ENCODE results near the gene DYRK4.

GRCh38 chr12:4567073-4567881, 5.3 kb downstream of the DYRK4 start:
- TF ChIP-seq CTCF (IDR thresholded peaks at IDR 0.05), result no peak
- no peak for TF ChIP-seq POLR2A (IDR thresholded peaks at IDR 0.05)

All from body of pancreas (tissue), 4 donors.